H1 (cell line): ENCODE measurements around the gene NLRX1. TPM values are rescaled to one million over a fixed set of nuclear protein-coding genes. Genes with fewer than 3 reads are reported as not detected.

Experiments
- ASH2L ChIP-seq: fragments of 200-600, 300-600 bp; sonication (generic); IDR thresholded peaks from one replicate; pipeline ENCODE4 v1.7.1; 2017; ENCODE audit warnings: low read length
- CHD2 ChIP-seq: IDR thresholded peaks from 2 replicates; pipeline ENCODE4 v1.6.1; 2012; ENCODE audit warnings: low read length, improper control_type of control experiment
- CTBP2 ChIP-seq: IDR thresholded peaks from 2 replicates; pipeline ENCODE4 v1.7.0; 2011; ENCODE audit warnings: borderline replicate concordance, mild to moderate bottlenecking, moderate library complexity, mixed read lengths, low read length; ENCODE audit not compliant: insufficient read depth, insufficient read length
- KDM4A ChIP-seq: IDR thresholded peaks from one replicate; pipeline ENCODE4 v1.7.1; 2012; ENCODE audit warnings: low read depth, mild to moderate bottlenecking, moderate library complexity, low read length, inconsistent platforms; ENCODE audit not compliant: severe bottlenecking
- SAP30 ChIP-seq: fragments of 300-600 bp; sonication (generic); IDR thresholded peaks from 2 replicates; pipeline ENCODE4 v1.7.1; 2012; ENCODE audit warnings: low read length, moderate library complexity, mild to moderate bottlenecking, inconsistent platforms; ENCODE audit not compliant: insufficient read depth, insufficient replicate concordance
- SP1 ChIP-seq: IDR thresholded peaks from 2 replicates; pipeline ENCODE4 v1.6.1; 2011; ENCODE audit warnings: low read depth, low read length
- TEAD4 ChIP-seq: IDR thresholded peaks from 2 replicates; pipeline ENCODE4 v1.6.1; 2012; ENCODE audit warnings: low read depth, low read length, inconsistent platforms, mixed read lengths
- polyA plus RNA-seq, 7 experiments: library from polyadenylated mRNA; depleted of rRNA in 3 of 7; stranded (reverse) in 5 of 7; unstranded in 2 of 7; fragments of >200 nt in 5 of 7; fragments of 200-250 nt in 2 of 7; gene quantifications; 1 replicate in 5 of 7; 2 replicates in 1 of 7; 4 replicates in 1 of 7; pipeline versions ENCODE4 v1.2.1 to v1.2.3, GENCODE V29; 2011 to 2013; ENCODE audit warnings: missing spikeins in 2 of 7, mixed read lengths in 2 of 7
- total RNA-seq: library from RNA; stranded (reverse); fragmentation: NEBNext Ultra II Directional; extraction: Animal tissue kit (Norgen Biotek cat#: 25700); gene quantifications from 2 replicates; pipeline ENCODE4 v1.2.1, GENCODE V29; 2021
- TF ChIP-seq, protein P1 (sequence below): fragments of 300-600 bp; sonication (generic); IDR thresholded peaks from 2 replicates; pipeline ENCODE4 v1.7.1; 2012; ENCODE audit warnings: low read length, moderate library complexity, mild to moderate bottlenecking, inconsistent platforms; ENCODE audit not compliant: insufficient replicate concordance

NLRX1 gene
- total and polyA plus RNA-seq, 2 of the 8 experiments (the other 6 are each of a cell fraction or from before 2014, with no cell fraction given) = 13.2 to 18.6 TPM

DNA sequence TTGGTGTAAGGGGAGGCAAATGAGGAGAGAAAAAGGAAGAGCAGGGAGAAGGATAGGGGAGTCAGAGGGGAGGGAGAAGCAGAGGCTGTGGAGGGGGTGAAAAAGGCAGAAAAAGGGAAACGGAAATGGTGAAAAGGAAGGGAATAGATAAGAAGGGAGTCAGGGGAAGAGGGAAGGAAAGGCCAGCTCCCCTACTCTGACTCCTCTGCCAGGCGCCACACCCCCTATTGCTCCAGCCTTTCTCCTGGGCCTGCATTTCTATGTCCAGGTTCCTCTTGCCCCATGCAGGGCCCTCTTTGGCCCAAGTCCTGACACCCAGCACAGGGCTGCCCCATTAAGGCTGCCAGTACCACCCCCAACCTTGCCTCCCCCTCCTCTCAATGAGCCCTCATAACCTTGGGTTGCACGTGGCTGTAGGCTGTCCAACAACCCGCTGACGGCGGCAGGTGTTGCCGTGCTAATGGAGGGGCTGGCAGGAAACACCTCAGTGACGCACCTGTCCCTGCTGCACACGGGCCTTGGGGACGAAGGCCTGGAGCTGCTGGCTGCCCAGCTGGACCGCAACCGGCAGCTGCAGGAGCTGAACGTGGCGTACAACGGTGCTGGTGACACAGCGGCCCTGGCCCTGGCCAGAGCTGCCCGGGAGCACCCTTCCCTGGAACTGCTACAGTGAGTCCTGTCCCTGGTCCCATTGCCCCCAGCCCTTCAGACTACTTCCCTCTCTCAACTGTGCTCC is 13.3 kb downstream of the NLRX1 start (continued):
- TF ChIP-seq KDM4A (no peak), ASH2L (no peak), SAP30 (no peak), TEAD4 (no peak), CTBP2 (no peak), CHD2 (no peak), SP1 (no peak)
- TF ChIP-seq, protein P1, sequence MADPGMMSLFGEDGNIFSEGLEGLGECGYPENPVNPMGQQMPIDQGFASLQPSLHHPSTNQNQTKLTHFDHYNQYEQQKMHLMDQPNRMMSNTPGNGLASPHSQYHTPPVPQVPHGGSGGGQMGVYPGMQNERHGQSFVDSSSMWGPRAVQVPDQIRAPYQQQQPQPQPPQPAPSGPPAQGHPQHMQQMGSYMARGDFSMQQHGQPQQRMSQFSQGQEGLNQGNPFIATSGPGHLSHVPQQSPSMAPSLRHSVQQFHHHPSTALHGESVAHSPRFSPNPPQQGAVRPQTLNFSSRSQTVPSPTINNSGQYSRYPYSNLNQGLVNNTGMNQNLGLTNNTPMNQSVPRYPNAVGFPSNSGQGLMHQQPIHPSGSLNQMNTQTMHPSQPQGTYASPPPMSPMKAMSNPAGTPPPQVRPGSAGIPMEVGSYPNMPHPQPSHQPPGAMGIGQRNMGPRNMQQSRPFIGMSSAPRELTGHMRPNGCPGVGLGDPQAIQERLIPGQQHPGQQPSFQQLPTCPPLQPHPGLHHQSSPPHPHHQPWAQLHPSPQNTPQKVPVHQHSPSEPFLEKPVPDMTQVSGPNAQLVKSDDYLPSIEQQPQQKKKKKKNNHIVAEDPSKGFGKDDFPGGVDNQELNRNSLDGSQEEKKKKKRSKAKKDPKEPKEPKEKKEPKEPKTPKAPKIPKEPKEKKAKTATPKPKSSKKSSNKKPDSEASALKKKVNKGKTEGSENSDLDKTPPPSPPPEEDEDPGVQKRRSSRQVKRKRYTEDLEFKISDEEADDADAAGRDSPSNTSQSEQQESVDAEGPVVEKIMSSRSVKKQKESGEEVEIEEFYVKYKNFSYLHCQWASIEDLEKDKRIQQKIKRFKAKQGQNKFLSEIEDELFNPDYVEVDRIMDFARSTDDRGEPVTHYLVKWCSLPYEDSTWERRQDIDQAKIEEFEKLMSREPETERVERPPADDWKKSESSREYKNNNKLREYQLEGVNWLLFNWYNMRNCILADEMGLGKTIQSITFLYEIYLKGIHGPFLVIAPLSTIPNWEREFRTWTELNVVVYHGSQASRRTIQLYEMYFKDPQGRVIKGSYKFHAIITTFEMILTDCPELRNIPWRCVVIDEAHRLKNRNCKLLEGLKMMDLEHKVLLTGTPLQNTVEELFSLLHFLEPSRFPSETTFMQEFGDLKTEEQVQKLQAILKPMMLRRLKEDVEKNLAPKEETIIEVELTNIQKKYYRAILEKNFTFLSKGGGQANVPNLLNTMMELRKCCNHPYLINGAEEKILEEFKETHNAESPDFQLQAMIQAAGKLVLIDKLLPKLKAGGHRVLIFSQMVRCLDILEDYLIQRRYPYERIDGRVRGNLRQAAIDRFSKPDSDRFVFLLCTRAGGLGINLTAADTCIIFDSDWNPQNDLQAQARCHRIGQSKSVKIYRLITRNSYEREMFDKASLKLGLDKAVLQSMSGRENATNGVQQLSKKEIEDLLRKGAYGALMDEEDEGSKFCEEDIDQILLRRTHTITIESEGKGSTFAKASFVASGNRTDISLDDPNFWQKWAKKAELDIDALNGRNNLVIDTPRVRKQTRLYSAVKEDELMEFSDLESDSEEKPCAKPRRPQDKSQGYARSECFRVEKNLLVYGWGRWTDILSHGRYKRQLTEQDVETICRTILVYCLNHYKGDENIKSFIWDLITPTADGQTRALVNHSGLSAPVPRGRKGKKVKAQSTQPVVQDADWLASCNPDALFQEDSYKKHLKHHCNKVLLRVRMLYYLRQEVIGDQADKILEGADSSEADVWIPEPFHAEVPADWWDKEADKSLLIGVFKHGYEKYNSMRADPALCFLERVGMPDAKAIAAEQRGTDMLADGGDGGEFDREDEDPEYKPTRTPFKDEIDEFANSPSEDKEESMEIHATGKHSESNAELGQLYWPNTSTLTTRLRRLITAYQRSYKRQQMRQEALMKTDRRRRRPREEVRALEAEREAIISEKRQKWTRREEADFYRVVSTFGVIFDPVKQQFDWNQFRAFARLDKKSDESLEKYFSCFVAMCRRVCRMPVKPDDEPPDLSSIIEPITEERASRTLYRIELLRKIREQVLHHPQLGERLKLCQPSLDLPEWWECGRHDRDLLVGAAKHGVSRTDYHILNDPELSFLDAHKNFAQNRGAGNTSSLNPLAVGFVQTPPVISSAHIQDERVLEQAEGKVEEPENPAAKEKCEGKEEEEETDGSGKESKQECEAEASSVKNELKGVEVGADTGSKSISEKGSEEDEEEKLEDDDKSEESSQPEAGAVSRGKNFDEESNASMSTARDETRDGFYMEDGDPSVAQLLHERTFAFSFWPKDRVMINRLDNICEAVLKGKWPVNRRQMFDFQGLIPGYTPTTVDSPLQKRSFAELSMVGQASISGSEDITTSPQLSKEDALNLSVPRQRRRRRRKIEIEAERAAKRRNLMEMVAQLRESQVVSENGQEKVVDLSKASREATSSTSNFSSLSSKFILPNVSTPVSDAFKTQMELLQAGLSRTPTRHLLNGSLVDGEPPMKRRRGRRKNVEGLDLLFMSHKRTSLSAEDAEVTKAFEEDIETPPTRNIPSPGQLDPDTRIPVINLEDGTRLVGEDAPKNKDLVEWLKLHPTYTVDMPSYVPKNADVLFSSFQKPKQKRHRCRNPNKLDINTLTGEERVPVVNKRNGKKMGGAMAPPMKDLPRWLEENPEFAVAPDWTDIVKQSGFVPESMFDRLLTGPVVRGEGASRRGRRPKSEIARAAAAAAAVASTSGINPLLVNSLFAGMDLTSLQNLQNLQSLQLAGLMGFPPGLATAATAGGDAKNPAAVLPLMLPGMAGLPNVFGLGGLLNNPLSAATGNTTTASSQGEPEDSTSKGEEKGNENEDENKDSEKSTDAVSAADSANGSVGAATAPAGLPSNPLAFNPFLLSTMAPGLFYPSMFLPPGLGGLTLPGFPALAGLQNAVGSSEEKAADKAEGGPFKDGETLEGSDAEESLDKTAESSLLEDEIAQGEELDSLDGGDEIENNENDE = no peak
